GM04504 (cell line): ENCODE measurements around the gene ABCD1.
"Not testable (repeated sequence)": the region's sequence is repeated elsewhere in the genome, so short reads cannot be mapped to it uniquely, and the experiment has no call there.

Experiments used
- DNase-seq: peaks from one replicate; pipeline ENCODE4 v3.0.0-alpha.2; 2012; ENCODE audit warnings: low read depth

The ABCD1 gene

GRCh38 chrX:153694256-153694655, 30.4 kb upstream of the ABCD1 start:
- DNase-seq: not testable (repeated sequence)

- no peak for DNase-seq
Measured at GRCh38 chrX:153694687-153695270, 29.9 kb upstream of the ABCD1 start.

- DNase-seq: no peak
Measured at GRCh38 chrX:153696100-153696499, 28.6 kb upstream of the ABCD1 start.

GRCh38 chrX:153696538-153696937, 28.1 kb upstream of the ABCD1 start:
- not testable (repeated sequence) for DNase-seq

GRCh38 chrX:153696986-153697722, 27.5 kb upstream of the ABCD1 start:
- DNase-seq: not testable (repeated sequence)

GRCh38 chrX:153697924-153698865, 26.5 kb upstream of the ABCD1 start:
- DNase-seq: no peak

- DNase-seq: not testable (repeated sequence)
Measured at GRCh38 chrX:153699210-153699783, 25.4 kb upstream of the ABCD1 start.

GRCh38 chrX:153699784-153700371, 24.8 kb upstream of the ABCD1 start:
- not testable (repeated sequence) for DNase-seq

- DNase-seq: no peak
Measured at GRCh38 chrX:153700376-153700945, 24.2 kb upstream of the ABCD1 start.

GRCh38 chrX:153700967-153701366, 23.7 kb upstream of the ABCD1 start:
- DNase-seq: no peak

GRCh38 chrX:153701706-153702105, 22.9 kb upstream of the ABCD1 start:
- no peak for DNase-seq

GRCh38 chrX:153702336-153703035, 22.2 kb upstream of the ABCD1 start:
- DNase-seq: no peak

GRCh38 chrX:153703036-153703370, 21.7 kb upstream of the ABCD1 start:
- DNase-seq: no peak

- no peak for DNase-seq
Measured at GRCh38 chrX:153704021-153704526, 20.6 kb upstream of the ABCD1 start.

- DNase-seq: not testable (repeated sequence)
Measured at GRCh38 chrX:153704631-153705402, 19.8 kb upstream of the ABCD1 start.

- not testable (repeated sequence) for DNase-seq
Measured at GRCh38 chrX:153705403-153706060, 19.1 kb upstream of the ABCD1 start.

- no peak for DNase-seq
Measured at GRCh38 chrX:153706799-153707198, 17.9 kb upstream of the ABCD1 start.

- DNase-seq: no peak
Measured at GRCh38 chrX:153707406-153707805, 17.2 kb upstream of the ABCD1 start.

GRCh38 chrX:153708415-153708814, 16.2 kb upstream of the ABCD1 start:
- no peak for DNase-seq
